Stimulated activated CD4-positive, alpha-beta T cell treated with anti-CD3 and anti-CD28 coated beads, Interleukin-4, amount 100 ng/mL, for 48 hours (primary cell): ENCODE measurements around the gene ATG10.
A peak's percentile ranks its signal among the peaks of the same experiment; 100 is the strongest.

Experiments used
- DNase-seq, 2 donors: peaks; one replicate each; pipeline ENCODE4 v3.0.0-alpha.2; 2020; ENCODE audit warnings: low read depth in 2 of 2

The ATG10 gene

GRCh38 chr5:82164977-82165713 is 193.3 kb downstream of the ATG10 start:
- DNase-seq = no peak

- DNase-seq = peak in 1 of 2 donors; percentile 2
Measured at GRCh38 chr5:82165740-82166530, 194.1 kb downstream of the ATG10 start.

DNA sequence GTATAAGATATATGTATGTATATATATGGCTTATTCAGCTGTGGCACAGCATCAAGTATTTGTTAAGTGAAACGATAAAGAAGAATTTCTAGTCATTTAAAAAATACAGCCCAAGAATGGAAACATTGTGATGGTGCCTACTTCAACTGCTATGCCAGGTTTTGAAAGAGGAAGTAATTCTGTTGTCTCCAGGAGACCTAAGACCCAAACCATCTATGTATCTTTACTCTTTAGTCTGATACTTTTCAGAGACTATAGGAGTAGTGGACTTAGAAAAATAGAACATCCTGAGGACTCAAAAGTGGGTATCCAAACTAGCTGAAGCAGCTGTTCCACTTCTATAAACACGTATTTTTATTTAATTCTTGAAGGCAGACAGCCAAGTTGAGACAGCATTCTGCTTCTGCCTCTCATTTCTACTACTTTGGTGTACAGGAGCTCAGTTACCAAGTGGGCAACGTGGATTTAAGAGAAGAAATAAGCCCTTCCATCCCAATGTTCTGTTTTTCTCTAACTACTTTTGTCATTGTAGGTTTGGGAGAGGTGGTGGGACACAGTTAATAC is 195.6 kb downstream of the ATG10 start:
- DNase-seq = no peak

- DNase-seq = no peak
Measured at GRCh38 chr5:82168294-82168693, 196.5 kb downstream of the ATG10 start.

DNA sequence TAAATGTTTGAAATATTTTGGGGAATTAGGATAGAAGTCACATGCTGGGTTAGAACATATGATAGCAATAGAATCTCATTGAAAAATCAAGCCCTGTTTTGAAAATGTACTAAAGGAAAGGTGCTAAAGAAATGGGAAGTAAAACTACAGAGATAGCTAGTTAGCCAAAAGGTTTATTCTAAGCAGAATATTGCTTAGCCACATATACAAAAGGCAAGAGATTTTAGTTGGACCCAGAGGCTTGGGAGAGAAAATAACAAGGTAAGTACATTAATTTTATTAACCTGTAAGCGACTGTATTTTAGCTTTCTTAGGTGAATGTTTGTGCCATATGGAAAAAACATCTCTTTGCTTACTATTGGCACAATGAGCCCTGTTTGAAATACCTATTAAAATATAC is 198.1 kb downstream of the ATG10 start:
- no peak for DNase-seq

DNA sequence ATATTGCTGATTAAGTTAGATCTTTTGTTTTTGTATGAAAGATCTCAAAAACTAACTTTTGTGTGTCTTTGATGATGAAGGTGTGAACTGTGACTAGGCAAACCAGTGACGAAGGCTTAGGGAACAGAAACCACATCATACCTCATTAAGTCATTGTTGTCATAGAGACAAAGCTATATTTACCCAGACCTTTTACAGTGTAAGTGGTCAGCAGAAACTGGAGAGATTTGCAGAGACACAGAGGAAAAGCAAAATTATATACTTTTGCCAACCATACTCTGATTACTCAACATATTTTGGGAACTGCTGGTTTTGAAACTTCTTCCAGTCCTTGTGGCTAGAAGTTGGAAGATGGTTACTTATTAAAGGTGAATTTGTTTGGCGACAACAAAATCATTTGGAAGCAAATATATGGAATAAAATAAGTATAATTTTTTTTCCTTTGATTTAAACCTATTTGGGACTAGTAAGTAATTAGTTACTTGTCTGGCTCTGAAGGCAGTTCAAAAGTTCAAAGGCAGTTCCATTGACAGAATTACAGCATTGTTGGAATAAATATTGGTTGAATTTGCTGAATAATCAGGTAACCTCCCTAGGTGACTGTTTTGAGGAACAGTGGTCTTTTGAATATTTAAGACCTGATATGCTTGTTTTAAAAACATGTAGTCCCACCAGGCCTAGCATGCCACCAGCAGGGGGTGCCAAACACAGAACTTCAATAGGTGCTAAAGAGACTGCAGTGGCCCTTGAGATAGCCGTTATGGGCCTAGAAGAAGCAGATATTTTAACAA is 202.5 kb downstream of the ATG10 start:
- DNase-seq = peak; percentile 55 to 78

DNA sequence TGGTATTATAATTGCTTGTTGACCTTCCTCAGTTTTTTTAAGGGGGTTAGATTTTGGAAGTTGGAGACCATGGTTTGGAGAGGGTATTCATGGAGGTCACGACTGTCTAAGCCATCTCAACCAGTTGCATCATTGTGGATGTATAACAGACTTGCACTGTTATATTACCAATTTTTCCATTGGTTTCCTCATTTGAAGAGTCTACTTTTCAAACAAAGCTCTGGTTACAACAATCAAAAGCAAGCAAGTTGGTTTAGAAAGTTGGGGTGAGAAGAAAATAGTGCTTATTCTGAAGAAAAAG is 203.0 kb downstream of the ATG10 start:
- no peak for DNase-seq

DNA sequence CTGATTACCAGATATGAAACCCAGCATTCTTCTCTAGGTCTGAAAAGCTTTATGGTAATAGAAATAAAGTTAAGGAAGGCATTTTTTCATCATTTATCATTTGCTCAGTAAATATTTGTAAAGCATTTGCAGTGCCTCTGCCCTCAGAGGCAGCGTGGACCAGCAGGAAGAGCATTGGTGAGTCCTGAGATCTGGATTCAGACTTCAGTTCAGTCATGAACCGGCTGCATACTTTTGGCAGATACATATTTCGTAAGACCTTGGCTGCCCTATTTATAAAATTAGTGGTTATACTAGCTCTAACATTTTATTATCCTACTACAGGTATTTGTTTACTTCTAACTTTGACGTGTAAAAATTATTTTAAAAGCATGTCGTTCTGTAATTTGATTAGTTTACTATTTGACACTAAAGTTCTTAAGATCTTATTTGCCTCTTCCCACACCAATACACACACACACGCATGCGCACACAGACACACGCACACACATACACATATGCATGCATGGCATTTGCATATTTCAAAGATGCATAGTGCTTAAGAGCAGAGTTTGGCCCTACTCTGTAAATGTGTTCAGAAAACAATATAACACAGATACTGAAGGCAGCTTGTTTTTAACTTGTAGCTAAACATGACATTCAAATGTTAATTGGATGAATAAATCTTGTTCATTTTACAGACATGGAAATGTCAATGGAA is 204.4 kb downstream of the ATG10 start:
- DNase-seq = no peak

DNA sequence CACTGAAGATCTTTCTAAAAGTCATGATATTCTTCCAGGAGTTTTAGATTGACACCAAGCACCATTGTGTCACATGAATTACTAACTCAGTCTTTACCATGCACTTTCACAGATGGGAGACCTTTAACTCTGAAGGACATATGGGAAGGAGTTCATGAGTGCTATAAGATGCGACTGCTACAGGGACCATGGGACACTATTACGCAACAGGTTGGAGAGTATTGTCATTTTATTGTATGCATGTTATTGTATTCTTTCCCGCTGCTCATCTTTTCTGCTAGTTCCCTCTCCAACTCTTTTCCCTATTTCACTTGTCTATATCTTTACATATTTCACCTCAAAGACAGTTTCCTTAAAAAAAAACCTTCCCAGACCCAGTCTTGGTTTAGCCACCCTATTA is 206.6 kb downstream of the ATG10 start:
- DNase-seq = no peak

- DNase-seq = no peak
Measured at GRCh38 chr5:82182662-82183061, 210.8 kb downstream of the ATG10 start.

- DNase-seq = no peak
Measured at GRCh38 chr5:82183828-82184227, 212.0 kb downstream of the ATG10 start.

- DNase-seq = no peak
Measured at GRCh38 chr5:82185851-82186250, 214.0 kb downstream of the ATG10 start.

- no peak for DNase-seq
Measured at GRCh38 chr5:82197550-82197949, 225.7 kb downstream of the ATG10 start.

GRCh38 chr5:82204567-82204966 is 232.7 kb downstream of the ATG10 start:
- DNase-seq = no peak

DNA sequence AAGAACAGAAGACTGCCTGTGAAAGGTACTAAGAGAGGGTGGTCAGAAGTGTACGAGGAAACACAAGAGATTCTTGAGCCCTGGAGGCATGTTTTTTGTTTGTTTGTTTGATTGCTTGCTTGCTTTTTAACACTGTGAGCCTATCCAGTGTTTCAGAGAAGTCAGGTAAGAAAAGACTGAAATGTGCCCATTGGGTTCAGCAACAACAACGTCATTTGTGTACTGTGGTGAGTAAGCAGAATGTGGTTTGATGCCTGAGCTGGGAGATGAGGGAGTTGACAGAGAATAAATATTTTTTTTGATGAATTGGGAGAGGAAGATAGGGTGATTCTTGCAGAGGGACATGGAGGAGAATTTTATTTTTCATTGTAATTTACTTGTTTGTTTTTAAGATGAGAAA is 233.2 kb downstream of the ATG10 start:
- no peak for DNase-seq

DNA sequence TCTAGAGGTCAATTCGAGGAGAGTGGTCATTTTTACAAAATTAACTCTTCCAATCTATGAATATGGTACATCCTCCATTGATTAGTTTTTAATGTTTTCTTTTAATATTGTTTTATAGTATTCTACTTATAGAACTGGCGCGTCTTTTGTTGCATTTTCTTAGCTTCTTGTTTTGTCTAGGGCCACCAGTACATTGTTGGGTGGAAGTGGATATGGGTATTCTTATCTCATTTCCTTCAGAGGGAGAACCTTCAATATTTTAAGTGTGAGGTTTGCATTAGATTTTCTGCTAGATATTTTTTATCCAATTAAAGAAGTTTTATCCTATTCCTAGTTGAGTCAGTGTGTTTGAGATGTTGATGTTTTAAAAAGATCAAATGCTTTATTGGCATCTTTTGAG is 236.5 kb downstream of the ATG10 start:
- DNase-seq = no peak

DNA sequence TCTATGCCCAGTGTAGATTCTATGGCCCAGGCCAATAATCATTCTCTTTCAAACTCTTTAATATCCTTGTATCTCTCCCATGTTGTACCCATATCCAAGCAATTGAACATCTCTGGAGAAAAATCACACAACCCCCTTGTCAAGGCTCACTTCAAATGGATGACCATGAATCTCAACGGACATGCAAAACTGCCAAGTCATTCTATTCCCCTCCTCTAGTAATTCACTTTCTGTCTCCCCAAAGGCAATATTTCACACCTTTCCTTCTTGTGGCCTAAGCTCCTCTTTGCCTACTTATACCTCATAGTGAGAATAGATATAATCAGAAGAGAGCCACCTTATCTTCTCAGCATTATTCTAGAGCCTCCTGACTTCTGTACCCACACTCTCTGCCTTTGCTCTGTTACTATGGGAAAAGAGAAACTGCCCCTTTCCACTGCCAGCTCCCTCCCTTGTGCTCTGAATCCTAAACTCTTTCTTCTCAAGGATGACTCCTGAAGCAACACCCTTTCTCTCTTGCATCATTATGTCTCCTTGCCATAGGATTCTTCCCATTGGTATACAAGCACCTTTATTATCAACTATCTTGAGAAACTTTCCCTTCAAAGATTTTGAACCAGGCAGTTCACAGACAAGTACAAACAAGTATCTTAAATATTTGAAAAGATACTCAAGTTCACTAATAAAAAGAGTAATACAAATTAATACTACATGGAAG is 240.2 kb downstream of the ATG10 start:
- no peak for DNase-seq

- DNase-seq = no peak
Measured at GRCh38 chr5:82217917-82218316, 246.1 kb downstream of the ATG10 start.

GRCh38 chr5:82218374-82219156 is 246.7 kb downstream of the ATG10 start:
- no peak for DNase-seq

- no peak for DNase-seq
Measured at GRCh38 chr5:82221020-82221419, 249.2 kb downstream of the ATG10 start.
